ENCODE measurements around the gene ASNS. TPM values are rescaled to one million over a fixed set of nuclear protein-coding genes. Genes with fewer than 3 reads are reported as not detected.

Gene ASNS
- total RNA-seq, 1 donor, result 12.1 TPM

Other genes with a start within 250 kb of the ASNS start
- not detected for gene TAC1, start 140.3 kb downstream of the ASNS start, total RNA-seq
- not detected for gene OCM2, start 117.8 kb upstream of the ASNS start, total RNA-seq
- gene LMTK2, start 234.5 kb upstream of the ASNS start, total RNA-seq, result 26.4 TPM